HepG2 (cell line): ENCODE results near the gene TMEM44. TPM values are rescaled to one million over a fixed set of nuclear protein-coding genes. Genes with fewer than 3 reads are reported as not detected.

ENCODE experiments used
- ATAC-seq: fragments of 200-7000 bp; cut with Tn5 transposase; 3 replicates; pipeline ENCODE4 v1.9.1; 2020; ENCODE audit warnings: mild to moderate bottlenecking, moderate library complexity
- BruUV-seq: library from RNA; stranded (reverse); fragments of 400-500 nt; replicated peaks from 2 replicates; lab custom pipeline; 2021; lab: Mats Ljungman, UMichigan
- CTCF ChIA-PET: fragments of 300-600 bp; formaldehyde crosslinking; extraction: SDS; loops from one replicate; lab custom pipeline; 2021; ENCODE audit warnings: low total read pairs, inconsistent platforms, low intra/inter-chr PET ratio; lab: Yijun Ruan, JAX
- POLR2A ChIA-PET: fragments of 350-600 bp; sonication (Branson Sonifier 250); formaldehyde crosslinking; loops from one replicate; lab custom pipeline; 2020; ENCODE audit warnings: antibody characterized with exemption, inconsistent platforms; lab: Yijun Ruan, JAX
- DNase-seq: peaks from one replicate; pipeline ENCODE4 v3.0.0-alpha.2; 2015; ENCODE audit warnings: low spot score
- FAIRE-seq: peaks from 3 replicates; lab custom pipeline; 2011; peaks lifted over from hg19 to GRCh38; lab: Jason Lieb, UNC
- H2AFZ ChIP-seq: one replicate; pipeline ENCODE4 v1.6.1; 2011; ENCODE audit warnings: low read length, inconsistent platforms
- H3K27ac ChIP-seq: fragments of 300-600 bp; 3 replicates; pipeline ENCODE4 v1.8.0; 2011; ENCODE audit warnings: mixed run types, mild to moderate bottlenecking, mixed read lengths, low read length, inconsistent platforms; ENCODE audit not compliant: insufficient read depth; ENCODE audit errors: extremely low read length
- H3K27me3 ChIP-seq, 2 experiments: fragments of 200-600 bp in 1 of 2; 2 replicates in 1 of 2; 3 replicates in 1 of 2; pipeline versions ENCODE4 v1.6.0 to v1.8.0; 2011; ENCODE audit warnings: low read length in 2 of 2, mild to moderate bottlenecking in 2 of 2, moderate library complexity in 2 of 2, inconsistent platforms in 1 of 2; ENCODE audit not compliant: insufficient read depth in 2 of 2, control insufficient read depth in 1 of 2
- H3K36me3 ChIP-seq, 2 experiments: fragments of 200-600 bp in 1 of 2; replicated peaks in 1 of 2; 2 replicates in 1 of 2; 3 replicates in 1 of 2; pipeline versions ENCODE4 v1.5.1 to v1.8.0; 2011; ENCODE audit warnings: low read length in 2 of 2, inconsistent platforms in 1 of 2; ENCODE audit not compliant: insufficient read depth in 2 of 2, control insufficient read depth in 1 of 2
- H3K4me1 ChIP-seq: 2 replicates; pipeline ENCODE4 v1.5.1; 2012; ENCODE audit warnings: low read length, inconsistent platforms; ENCODE audit not compliant: insufficient read depth
- H3K4me2 ChIP-seq: 2 replicates; pipeline ENCODE4 v1.6.0; 2011; ENCODE audit warnings: low read depth, low read length, inconsistent platforms
- H3K4me3 ChIP-seq, 3 experiments: fragments of 200-600 bp in 1 of 3; sonication (generic), shearing (Covaris generic) in 1 of 3; replicated peaks in 1 of 3; 2 replicates each; pipeline ENCODE4 v1.5.1; 2011 to 2016; ENCODE audit warnings: low read length in 3 of 3, inconsistent platforms in 2 of 3, low read depth in 2 of 3, mild to moderate bottlenecking in 2 of 3, control low read depth in 1 of 3, mixed read lengths in 1 of 3; ENCODE audit not compliant: insufficient read depth in 1 of 3
- H3K79me2 ChIP-seq: one replicate; pipeline ENCODE4 v1.6.1; 2011; ENCODE audit warnings: low read length, inconsistent platforms; ENCODE audit not compliant: insufficient read depth
- H3K9ac ChIP-seq: 2 replicates; pipeline ENCODE4 v1.6.0; 2011; ENCODE audit warnings: mild to moderate bottlenecking, low read depth, low read length, inconsistent platforms; ENCODE audit not compliant: insufficient read depth
- H3K9me3 ChIP-seq: 2 replicates; pipeline ENCODE4 v1.5.1; 2012; ENCODE audit warnings: mild to moderate bottlenecking, low read length
- H4K20me1 ChIP-seq: 2 replicates; pipeline ENCODE4 v1.6.0; 2011; ENCODE audit warnings: inconsistent platforms, mild to moderate bottlenecking, low read length, moderate library complexity; ENCODE audit not compliant: insufficient read depth
- TGIF2 ChIP-seq: IDR thresholded peaks from 2 replicates; pipeline ENCODE4 v1.6.1; 2016; ENCODE audit warnings: control low read depth, missing compliant biosample characterization
- U2AF2 ChIP-seq: fragments of 200-400 bp; formaldehyde crosslinking; IDR thresholded peaks from 2 replicates; pipeline ENCODE4 v1.6.1; 2017; ENCODE audit warnings: low read depth, mild to moderate bottlenecking, low read length
- ZNF550 ChIP-seq: sonication (generic); formaldehyde crosslinking; IDR thresholded peaks from 2 replicates; pipeline ENCODE4 v1.4.0; 2020; ENCODE audit warnings: mild to moderate bottlenecking, missing genetic modification reagents, borderline replicate concordance
- ZNF660 ChIP-seq: sonication (generic); formaldehyde crosslinking; IDR thresholded peaks from 2 replicates; pipeline ENCODE4 v1.5.1; 2020; ENCODE audit warnings: mild to moderate bottlenecking, low read depth, missing genetic modification reagents, borderline replicate concordance
- ZNF790 ChIP-seq: sonication (generic); formaldehyde crosslinking; IDR thresholded peaks from 2 replicates; pipeline ENCODE4 v1.8.0; 2022; ENCODE audit warnings: missing genetic modification reagents, mild to moderate bottlenecking, borderline replicate concordance
- WGBS: methylation state at CpG from one replicate; pipeline ENCODE4 v1.1.6; 2017; ENCODE audit warnings: low lambda C conversion rate; 5-methylcytosine and 5-hydroxymethylcytosine counted together
- in situ Hi-C: cut with HindIII; loops from 2 replicates; pipeline ENCODE4 v1.10.0; 2017; ENCODE audit warnings: low pct_unique_long_range_greater_than_20kb; ENCODE audit not compliant: extremely low pct_ligation_motif_present
- intact Hi-C: fragments of 100-400 bp; cut with micrococcal nuclease; formaldehyde crosslinking; loops from one replicate; pipeline ENCODE4 v1.10.0; 2022; ENCODE audit not compliant: unreplicated experiment
- polyA plus RNA-seq, 8 experiments: library from polyadenylated mRNA; depleted of rRNA in 3 of 8; stranded (reverse) in 7 of 8; unstranded in 1 of 8; fragments of >200 nt; fragmentation: Illumina TruSeq in 4 of 8; extraction: Trizol in 4 of 8; gene quantifications; 2 replicates each; pipeline versions ENCODE4 v1.2.1 to v1.2.3, GENCODE V29; 2011 to 2016; ENCODE audit warnings: low read depth in 4 of 8, missing spikeins in 1 of 8, mixed read lengths in 1 of 8; ENCODE audit not compliant: insufficient read depth in 1 of 8
- total RNA-seq, 5 experiments: library from RNA; depleted of rRNA; stranded (reverse); fragments of >200 nt; fragmentation: Illumina TruSeq; extraction: Trizol; gene quantifications; 2 replicates each; pipeline ENCODE4 v1.2.3, GENCODE V29; 2016; ENCODE audit warnings: low read depth in 1 of 5
- TF ChIP-seq, protein P1 (sequence below): sonication (generic); formaldehyde crosslinking; conservative IDR thresholded peaks from 2 replicates; pipeline ENCODE4 v1.8.0; 2022; ENCODE audit warnings: low read depth, missing genetic modification reagents

The TMEM44 gene
- total and polyA plus RNA-seq, 2 of the 13 experiments (the other 11 are each of a cell fraction or from before 2014, with no cell fraction given) = 7.3 to 13.8 TPM

DNA sequence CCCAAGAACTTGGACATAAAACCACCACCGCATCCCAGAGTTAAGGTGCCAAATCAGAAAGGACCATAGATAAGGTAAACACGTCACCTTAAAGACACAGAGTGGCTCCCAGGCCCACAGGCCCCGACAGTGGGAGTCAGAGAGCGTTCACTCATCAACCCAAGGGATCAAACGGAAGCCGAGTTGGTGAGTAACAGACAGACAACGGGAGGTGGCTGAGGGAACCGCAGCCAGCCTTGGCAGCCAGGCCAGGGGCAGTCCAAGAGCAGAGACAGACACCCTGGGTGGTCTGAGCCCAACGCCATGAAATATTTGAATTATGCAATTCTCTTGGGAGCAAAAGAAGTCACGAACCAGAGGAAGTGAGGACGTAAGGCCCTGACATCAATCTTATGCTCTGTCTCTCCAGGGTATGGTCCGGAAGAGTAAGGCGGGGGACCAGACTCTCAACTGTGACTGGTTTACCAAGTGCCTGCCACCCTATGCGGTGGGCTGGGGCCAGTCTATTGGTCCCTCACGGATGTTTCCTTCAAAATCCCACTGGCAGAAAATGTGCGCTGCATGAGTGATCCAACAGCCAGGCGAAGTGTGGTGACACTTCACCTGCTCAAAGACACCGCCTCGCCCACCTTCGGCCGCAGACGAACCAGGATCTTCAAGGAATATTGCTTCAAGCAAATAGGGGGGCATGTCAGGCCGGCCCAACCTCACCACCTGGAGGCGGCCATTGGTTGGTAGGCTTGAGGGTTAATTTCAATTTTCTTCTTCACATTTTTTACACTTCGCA lies 34.3 kb downstream of the TMEM44 start:
- Histone ChIP-seq H4K20me1 (no peaks in the 10 kb centered on the region), H3K79me2 (no peaks in the 10 kb centered on the region), H3K4me1 (no peaks in the 10 kb centered on the region), H3K9ac (no peak overlapping the region), H2AFZ (no peak overlapping the region), H3K27me3 (no peaks in the 10 kb centered on the region), H3K36me3 (peaks cover 1 to 3% of the 10 kb centered on the region in 2 experiments; a peak in 2 of 5 replicates), H3K4me3 (no peak overlapping the region), H3K9me3 (no peaks in the 10 kb centered on the region), H3K27ac (no peak overlapping the region), H3K4me2 (no peak overlapping the region)
- in situ Hi-C loops (loop anchor here (5.0 kb wide), 1 partner anchor 267 kb away; no protein-coding TSS in a partner anchor), intact Hi-C loops (no loop called here)
- 96% methylated on average over 25 of the region's 25 CpGs for WGBS
- no peak for TF ChIP-seq U2AF2
- no peak for TF ChIP-seq ZNF550 (CRISPR knock-in tag)
- TF ChIP-seq, protein P1, sequence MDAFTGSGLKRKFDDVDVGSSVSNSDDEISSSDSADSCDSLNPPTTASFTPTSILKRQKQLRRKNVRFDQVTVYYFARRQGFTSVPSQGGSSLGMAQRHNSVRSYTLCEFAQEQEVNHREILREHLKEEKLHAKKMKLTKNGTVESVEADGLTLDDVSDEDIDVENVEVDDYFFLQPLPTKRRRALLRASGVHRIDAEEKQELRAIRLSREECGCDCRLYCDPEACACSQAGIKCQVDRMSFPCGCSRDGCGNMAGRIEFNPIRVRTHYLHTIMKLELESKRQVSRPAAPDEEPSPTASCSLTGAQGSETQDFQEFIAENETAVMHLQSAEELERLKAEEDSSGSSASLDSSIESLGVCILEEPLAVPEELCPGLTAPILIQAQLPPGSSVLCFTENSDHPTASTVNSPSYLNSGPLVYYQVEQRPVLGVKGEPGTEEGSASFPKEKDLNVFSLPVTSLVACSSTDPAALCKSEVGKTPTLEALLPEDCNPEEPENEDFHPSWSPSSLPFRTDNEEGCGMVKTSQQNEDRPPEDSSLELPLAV (CRISPR knock-in tag) = no peak
- TF ChIP-seq ZNF660 = no peak
- no peak for ATAC-seq
- CTCF ChIA-PET = no interaction called here
- no peak for DNase-seq
- POLR2A ChIA-PET = no interaction called here
- no TSS peak for BruUV-seq
- FAIRE-seq = no peak

DNA sequence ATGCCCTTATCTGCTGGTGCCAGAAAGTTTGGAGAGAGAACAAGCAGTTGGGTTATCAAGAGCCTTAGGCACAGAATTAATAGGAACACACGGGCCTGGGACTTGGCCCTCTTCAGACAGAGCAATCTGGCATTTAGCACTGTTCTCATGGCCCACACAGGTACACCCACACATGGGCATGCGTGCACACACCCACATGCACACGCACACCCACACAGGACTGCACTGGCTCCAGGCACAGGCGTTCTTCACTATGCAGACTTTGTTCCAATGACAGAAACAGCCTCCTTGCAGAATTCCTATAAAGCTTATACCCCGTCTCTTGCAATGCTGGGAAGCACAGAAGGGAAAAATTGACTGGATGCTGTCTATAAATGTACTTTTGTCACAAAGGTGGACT lies 36.3 kb downstream of the TMEM44 start:
- WGBS = 92% methylated on average over 5 of the region's 5 CpGs
- Histone ChIP-seq H3K4me1 (no peaks in the 10 kb centered on the region), H3K4me2 (no peak overlapping the region), H3K9me3 (no peaks in the 10 kb centered on the region), H3K79me2 (no peaks in the 10 kb centered on the region), H3K27me3 (no peaks in the 10 kb centered on the region), H3K36me3 (peaks cover 0 to 1% of the 10 kb centered on the region in 2 experiments; a peak in 2 of 5 replicates), H3K9ac (no peak overlapping the region), H4K20me1 (no peaks in the 10 kb centered on the region), H3K27ac (no peak overlapping the region), H3K4me3 (no peak overlapping the region), H2AFZ (no peak overlapping the region)
- in situ Hi-C loops = loop anchor here (5.0 kb wide), 1 partner anchor 265 kb away; no protein-coding TSS in a partner anchor
- TF ChIP-seq TGIF2 (CRISPR knock-in tag) (no peak), ZNF790 (CRISPR knock-in tag) (no peak)
- ATAC-seq (no peak), DNase-seq (no peak), FAIRE-seq (no peak)
- intact Hi-C loops = no loop called here
- ChIA-PET CTCF (no interaction called here), POLR2A (no interaction called here)
- no TSS peak for BruUV-seq
